Hair follicle dermal papilla cell (primary cell): ENCODE measurements around the gene CTRB2. TPM values are rescaled to one million over a fixed set of nuclear protein-coding genes. Genes with fewer than 3 reads are reported as not detected.

Experiments used
- total RNA-seq: library from RNA; depleted of rRNA; stranded (reverse); fragments of >200 nt; gene quantifications from 2 replicates; pipeline ENCODE4 v1.2.3, GENCODE V29; 2012

Gene CTRB2
- not detected in 2 replicates for total RNA-seq

GRCh38 chr16:75206749-75207451 is at the start of gene CTRB2:
Gene CTRB2, minus strand, starts transcription at chr16:75207161. Its CDS starts 20 bp downstream, at chr16:75207141.

GRCh38 chr16:75251280-75252048 is 44.5 kb upstream of the CTRB2 start, which contains the start of gene BCAR1:
Gene BCAR1, minus strand, starts transcription at chr16:75251624. Its CDS starts 142 bp downstream, at chr16:75251482.

GRCh38 chr16:75218256-75219076 is 11.5 kb upstream of the CTRB2 start, which contains the start of gene CTRB1:
Gene CTRB1, plus strand, starts transcription at chr16:75218988. Its CDS starts 20 bp downstream, at chr16:75219008.

Other genes starting within 250 kb of the CTRB2 start
- 14.9 and 26.3 TPM in 2 replicates for gene WDR59, start 222.0 kb downstream of the CTRB2 start, total RNA-seq
- 18.7 and 20.8 TPM in 2 replicates for gene ZNRF1, start 208.1 kb downstream of the CTRB2 start, total RNA-seq
- 4.5 and 6.4 TPM in 2 replicates for gene LDHD, start 90.4 kb downstream of the CTRB2 start, total RNA-seq
- 14.9 and 16.5 TPM in 2 replicates for gene ZFP1, start 58.6 kb downstream of the CTRB2 start, total RNA-seq
- gene CTRB1, start 11.8 kb upstream of the CTRB2 start, total RNA-seq = not detected in 2 replicates
- gene BCAR1, start 44.5 kb upstream of the CTRB2 start, total RNA-seq = 117 and 128 TPM in 2 replicates
- 29.1 and 32.0 TPM in 2 replicates for gene CFDP1, start 226.3 kb upstream of the CTRB2 start, total RNA-seq